Upper lobe of right lung (tissue), 1 donor: Measurements from ENCODE around the gene ETNPPL. TPM values are rescaled to one million over a fixed set of nuclear protein-coding genes. Genes with fewer than 3 reads are reported as not detected.

ENCODE experiments used
- ATAC-seq: fragments of 200-7000 bp; cut with Tn5 transposase; one replicate; pipeline ENCODE4 v1.9.1; 2020; ENCODE audit warnings: mild to moderate bottlenecking, moderate library complexity
- DNase-seq: peaks from one replicate; pipeline ENCODE4 v3.0.0-alpha.2; 2020
- H3K27ac ChIP-seq: fragments of 200-600 bp; one replicate; pipeline ENCODE4 v1.8.0; 2022
- H3K27me3 ChIP-seq: fragments of 200-600 bp; one replicate; pipeline ENCODE4 v1.8.0; 2022; ENCODE audit warnings: mild to moderate bottlenecking
- H3K36me3 ChIP-seq: fragments of 200-600 bp; one replicate; pipeline ENCODE4 v1.8.0; 2022
- H3K4me1 ChIP-seq: fragments of 200-600 bp; one replicate; pipeline ENCODE4 v1.8.0; 2022
- H3K4me3 ChIP-seq: fragments of 200-600 bp; one replicate; pipeline ENCODE4 v1.8.0; 2022; ENCODE audit warnings: mild to moderate bottlenecking
- H3K9me3 ChIP-seq: fragments of 200-600 bp; one replicate; pipeline ENCODE4 v1.8.0; 2022
- intact Hi-C: fragments of 100-400 bp; cut with DNase I; formaldehyde crosslinking; loops from one replicate; pipeline ENCODE4 v1.11.0; 2022
- total RNA-seq: library from RNA; stranded (reverse); fragmentation: NEBNext Ultra II Directional; extraction: Animal tissue kit (Norgen Biotek cat#: 25700); gene quantifications from one replicate; pipeline ENCODE4 v1.2.1, GENCODE V29; 2021
- TF ChIP-seq, protein P1 (sequence below): fragments of 200-600 bp; IDR thresholded peaks from one replicate; pipeline ENCODE4 v1.8.0; 2022; ENCODE audit warnings: antibody characterized with exemption
- donor health status: DM: no; HTN: yes; CAD: no; lungs with severe emphysema.

The ETNPPL gene
- total RNA-seq, 1 donor from 2014 or later = not detected

DNA sequence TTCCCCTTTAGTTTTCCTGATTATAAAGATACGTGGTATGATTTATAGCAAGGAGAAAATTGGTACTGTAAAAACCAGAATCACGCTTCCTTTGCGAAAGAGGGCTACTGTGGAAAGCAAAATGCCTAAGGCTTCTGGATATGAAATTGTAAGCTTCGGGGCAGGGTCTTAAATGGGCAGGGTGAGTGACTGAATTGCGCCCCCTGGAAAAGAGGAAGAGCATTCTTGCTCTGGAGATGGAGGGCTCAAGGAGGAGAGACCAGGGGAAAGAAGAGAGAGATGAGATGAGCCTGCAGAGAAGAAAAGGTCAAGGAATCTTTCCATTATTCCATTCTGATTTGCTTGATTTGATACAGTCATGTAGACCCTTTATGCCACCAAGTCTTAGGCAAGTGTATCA is 13.1 kb upstream of the ETNPPL start:
- no peaks in the 10 kb centered on the region for H3K36me3 ChIP-seq
- H3K4me3 ChIP-seq = no peak overlapping the region
- no peaks in the 10 kb centered on the region for H3K27me3 ChIP-seq
- no peak overlapping the region for H3K27ac ChIP-seq
- TF ChIP-seq, protein P1, sequence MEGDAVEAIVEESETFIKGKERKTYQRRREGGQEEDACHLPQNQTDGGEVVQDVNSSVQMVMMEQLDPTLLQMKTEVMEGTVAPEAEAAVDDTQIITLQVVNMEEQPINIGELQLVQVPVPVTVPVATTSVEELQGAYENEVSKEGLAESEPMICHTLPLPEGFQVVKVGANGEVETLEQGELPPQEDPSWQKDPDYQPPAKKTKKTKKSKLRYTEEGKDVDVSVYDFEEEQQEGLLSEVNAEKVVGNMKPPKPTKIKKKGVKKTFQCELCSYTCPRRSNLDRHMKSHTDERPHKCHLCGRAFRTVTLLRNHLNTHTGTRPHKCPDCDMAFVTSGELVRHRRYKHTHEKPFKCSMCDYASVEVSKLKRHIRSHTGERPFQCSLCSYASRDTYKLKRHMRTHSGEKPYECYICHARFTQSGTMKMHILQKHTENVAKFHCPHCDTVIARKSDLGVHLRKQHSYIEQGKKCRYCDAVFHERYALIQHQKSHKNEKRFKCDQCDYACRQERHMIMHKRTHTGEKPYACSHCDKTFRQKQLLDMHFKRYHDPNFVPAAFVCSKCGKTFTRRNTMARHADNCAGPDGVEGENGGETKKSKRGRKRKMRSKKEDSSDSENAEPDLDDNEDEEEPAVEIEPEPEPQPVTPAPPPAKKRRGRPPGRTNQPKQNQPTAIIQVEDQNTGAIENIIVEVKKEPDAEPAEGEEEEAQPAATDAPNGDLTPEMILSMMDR = no peak
- no peak for DNase-seq
- no peak for ATAC-seq
- no peaks in the 10 kb centered on the region for H3K9me3 ChIP-seq
- intact Hi-C loops = no loop called here
- H3K4me1 ChIP-seq = no peaks in the 10 kb centered on the region

DNA sequence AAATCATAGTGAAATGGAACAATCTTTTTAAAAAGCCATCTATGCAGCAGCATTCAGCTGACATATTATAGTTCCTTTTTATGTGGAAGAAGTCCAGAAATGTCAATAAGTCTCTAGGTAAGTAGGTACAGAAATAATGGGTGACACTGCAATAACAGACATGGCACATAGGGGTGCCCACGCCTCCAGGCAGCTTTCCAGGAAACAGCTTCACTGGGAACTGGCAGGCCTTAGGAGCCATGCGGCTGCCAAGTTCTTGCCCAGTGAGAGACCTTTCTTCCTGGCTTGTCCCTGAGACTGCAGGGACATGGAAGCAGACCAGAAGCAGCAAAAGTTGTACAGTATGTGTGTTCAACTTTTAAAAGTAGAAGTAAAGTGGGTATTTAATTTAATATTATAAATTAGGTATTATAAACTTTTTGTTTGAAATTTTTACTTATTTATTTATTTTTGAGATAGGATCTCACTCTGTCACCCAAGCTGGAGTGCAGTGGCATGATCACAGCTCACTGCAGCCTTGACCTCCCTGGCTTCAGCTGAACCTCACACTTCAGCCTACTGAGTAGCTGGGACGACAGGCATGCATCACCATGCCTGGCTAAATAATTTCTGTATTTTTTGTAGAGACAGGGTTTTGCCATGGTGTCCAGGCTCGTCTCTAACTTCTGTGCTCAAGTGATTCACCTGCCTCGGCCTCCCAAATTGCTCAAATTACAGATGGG is 12.1 kb upstream of the ETNPPL start:
- H3K27ac ChIP-seq = no peak overlapping the region
- H3K4me3 ChIP-seq = no peak overlapping the region
- intact Hi-C loops = no loop called here
- TF ChIP-seq, protein P1 = peak; percentile 11
- DNase-seq = peak; percentile 75
- ATAC-seq = peak; percentile 85
- H3K9me3 ChIP-seq = no peaks in the 10 kb centered on the region
- H3K27me3 ChIP-seq = no peaks in the 10 kb centered on the region
- no peaks in the 10 kb centered on the region for H3K36me3 ChIP-seq
- H3K4me1 ChIP-seq = no peaks in the 10 kb centered on the region

DNA sequence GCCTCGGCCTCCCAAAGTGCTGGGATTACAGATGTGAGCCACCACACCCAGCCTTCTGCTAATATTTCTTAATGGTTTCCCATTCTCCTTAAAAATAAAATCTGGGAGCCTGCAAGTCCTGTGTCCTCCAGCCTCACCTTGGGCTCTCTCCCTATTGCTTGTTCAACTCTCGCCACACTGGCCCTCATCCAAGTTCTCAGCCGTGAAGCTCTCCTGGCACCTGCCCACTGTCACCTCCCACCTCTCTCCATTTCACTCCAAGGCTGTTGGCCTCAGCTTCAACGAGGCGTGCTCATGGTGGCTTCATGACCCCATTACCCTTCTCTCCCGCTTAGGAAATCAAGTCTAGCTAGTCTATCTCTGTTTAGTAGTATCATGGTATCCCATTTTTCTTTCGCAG is 9.5 kb upstream of the ETNPPL start:
- DNase-seq (no peak), ATAC-seq (no peak)
- no peaks in the 10 kb centered on the region for H3K9me3 ChIP-seq
- no peaks in the 10 kb centered on the region for H3K4me1 ChIP-seq
- H3K27me3 ChIP-seq = no peaks in the 10 kb centered on the region
- intact Hi-C loops = no loop called here
- no peak overlapping the region for H3K4me3 ChIP-seq
- TF ChIP-seq, protein P1 = no peak
- H3K27ac ChIP-seq = no peak overlapping the region
- H3K36me3 ChIP-seq = no peaks in the 10 kb centered on the region

DNA sequence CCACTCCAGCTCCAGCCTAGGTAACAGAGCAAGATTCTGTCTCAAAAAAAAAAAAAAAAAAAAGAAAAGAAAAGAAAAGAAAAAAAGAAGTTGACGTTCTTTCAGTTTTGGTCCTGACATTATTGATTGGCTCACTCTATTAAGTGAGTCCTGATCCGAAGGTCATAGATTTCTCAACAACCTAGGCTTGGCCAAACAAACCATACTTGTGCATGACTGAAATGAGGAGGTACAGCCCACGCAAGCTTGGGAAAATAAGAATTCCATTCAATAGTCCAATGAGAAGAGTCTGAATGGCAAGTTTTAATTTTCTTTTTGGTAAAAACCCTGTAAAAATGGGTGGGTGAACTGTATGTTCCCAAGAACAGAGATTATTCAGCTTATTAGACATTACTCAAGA is 3.2 kb upstream of the ETNPPL start:
- Histone ChIP-seq H3K27ac (no peak overlapping the region), H3K4me3 (no peak overlapping the region), H3K9me3 (no peaks in the 10 kb centered on the region), H3K36me3 (no peaks in the 10 kb centered on the region), H3K4me1 (peaks cover 4% of the 10 kb centered on the region), H3K27me3 (peaks cover 30% of the 10 kb centered on the region)
- no peak for ATAC-seq
- no peak for DNase-seq
- TF ChIP-seq, protein P1 = no peak
- intact Hi-C loops = no loop called here

DNA sequence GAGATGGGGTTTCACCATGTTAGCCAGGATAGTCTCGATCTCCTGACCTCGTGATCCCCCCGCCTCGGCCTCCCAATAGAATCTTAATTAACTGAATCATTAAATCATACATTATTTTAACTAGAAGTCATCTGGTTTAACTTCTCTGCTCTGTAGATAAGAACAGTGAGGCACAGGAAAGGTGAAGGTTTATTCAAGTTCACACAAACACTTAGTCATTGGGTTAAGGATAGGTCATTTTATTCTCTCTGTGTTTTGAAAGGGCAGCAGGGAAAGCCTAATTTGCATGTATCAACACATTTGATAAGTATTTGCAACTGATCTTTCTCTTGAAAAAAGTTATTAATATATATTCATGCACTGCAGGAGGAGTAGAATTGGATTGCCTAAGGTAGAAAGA is 1.1 kb upstream of the ETNPPL start:
- Histone ChIP-seq H3K27ac (no peak overlapping the region), H3K36me3 (no peaks in the 10 kb centered on the region), H3K27me3 (peaks cover 36% of the 10 kb centered on the region), H3K4me1 (peaks cover 4% of the 10 kb centered on the region), H3K4me3 (no peak overlapping the region), H3K9me3 (no peaks in the 10 kb centered on the region)
- ATAC-seq (no peak), DNase-seq (no peak)
- intact Hi-C loops = no loop called here
- TF ChIP-seq, protein P1 = no peak

DNA sequence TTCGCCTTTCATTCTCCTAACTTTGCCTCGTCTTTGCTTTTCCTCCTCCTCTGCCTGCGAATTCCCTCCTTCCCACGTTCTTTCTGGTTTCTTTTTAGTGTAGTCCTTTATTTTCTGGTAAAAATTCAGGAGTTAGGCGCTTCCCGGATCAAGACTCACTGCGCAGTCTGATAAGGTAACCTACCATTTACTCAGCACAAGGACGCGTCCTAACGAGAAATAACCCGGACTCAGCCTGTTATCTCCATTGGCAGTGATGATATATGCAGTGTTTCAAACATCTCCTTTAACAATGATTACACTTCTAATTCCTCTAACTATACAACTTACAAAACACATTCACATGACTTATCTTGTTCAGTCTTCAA is 357 bp upstream of the ETNPPL start:
- TF ChIP-seq, protein P1 = no peak
- Histone ChIP-seq H3K27me3 (peaks cover 36% of the 10 kb centered on the region), H3K4me3 (peak overlapping the region; percentile 45), H3K4me1 (peaks cover 4% of the 10 kb centered on the region), H3K36me3 (no peaks in the 10 kb centered on the region), H3K9me3 (no peaks in the 10 kb centered on the region), H3K27ac (no peak overlapping the region)
- ATAC-seq (no peak), DNase-seq (no peak)
- intact Hi-C loops = no loop called here
